Epithelial cell of esophagus (primary cell): Measurements from ENCODE around the gene IL13RA1.

Experiments
- DNase-seq: peaks from one replicate; pipeline ENCODE4 v3.0.0; 2010; ENCODE audit warnings: low read depth
- H3K4me3 ChIP-seq: 2 replicates; pipeline ENCODE4 v1.5.1; 2011; ENCODE audit warnings: mild to moderate bottlenecking, low read length, control low read depth
- TF ChIP-seq, protein P1 (sequence below): IDR thresholded peaks from 2 replicates; pipeline ENCODE4 v1.5.1; 2011; ENCODE audit warnings: low read depth, mild to moderate bottlenecking, low read length, control low read depth, inconsistent platforms; ENCODE audit not compliant: insufficient read depth; ENCODE audit errors: missing control alignments

IL13RA1 gene

DNA sequence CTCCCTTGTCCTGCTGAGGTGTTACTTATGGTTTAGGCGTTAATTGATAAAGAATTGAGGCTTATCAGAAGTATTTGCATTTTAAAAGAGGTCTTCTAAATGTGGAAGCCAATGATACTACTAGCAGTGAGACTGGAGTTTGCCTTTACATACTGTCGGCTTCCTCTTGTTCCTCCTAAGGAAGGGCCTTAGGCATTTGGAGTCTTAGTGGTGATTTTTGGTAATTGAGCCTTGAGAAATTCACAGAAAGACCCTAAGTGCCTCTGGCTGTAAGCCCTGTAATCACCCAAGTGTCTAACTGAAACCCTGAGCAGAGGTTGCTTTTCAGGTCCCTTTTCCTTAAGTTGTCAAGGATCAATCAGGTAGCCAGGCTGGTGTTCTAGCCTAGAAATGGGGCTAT, 14.8 kb downstream of the IL13RA1 start:
- no peak overlapping the region for H3K4me3 ChIP-seq
- TF ChIP-seq, protein P1, sequence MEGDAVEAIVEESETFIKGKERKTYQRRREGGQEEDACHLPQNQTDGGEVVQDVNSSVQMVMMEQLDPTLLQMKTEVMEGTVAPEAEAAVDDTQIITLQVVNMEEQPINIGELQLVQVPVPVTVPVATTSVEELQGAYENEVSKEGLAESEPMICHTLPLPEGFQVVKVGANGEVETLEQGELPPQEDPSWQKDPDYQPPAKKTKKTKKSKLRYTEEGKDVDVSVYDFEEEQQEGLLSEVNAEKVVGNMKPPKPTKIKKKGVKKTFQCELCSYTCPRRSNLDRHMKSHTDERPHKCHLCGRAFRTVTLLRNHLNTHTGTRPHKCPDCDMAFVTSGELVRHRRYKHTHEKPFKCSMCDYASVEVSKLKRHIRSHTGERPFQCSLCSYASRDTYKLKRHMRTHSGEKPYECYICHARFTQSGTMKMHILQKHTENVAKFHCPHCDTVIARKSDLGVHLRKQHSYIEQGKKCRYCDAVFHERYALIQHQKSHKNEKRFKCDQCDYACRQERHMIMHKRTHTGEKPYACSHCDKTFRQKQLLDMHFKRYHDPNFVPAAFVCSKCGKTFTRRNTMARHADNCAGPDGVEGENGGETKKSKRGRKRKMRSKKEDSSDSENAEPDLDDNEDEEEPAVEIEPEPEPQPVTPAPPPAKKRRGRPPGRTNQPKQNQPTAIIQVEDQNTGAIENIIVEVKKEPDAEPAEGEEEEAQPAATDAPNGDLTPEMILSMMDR, result no peak
- DNase-seq, result no peak

DNA sequence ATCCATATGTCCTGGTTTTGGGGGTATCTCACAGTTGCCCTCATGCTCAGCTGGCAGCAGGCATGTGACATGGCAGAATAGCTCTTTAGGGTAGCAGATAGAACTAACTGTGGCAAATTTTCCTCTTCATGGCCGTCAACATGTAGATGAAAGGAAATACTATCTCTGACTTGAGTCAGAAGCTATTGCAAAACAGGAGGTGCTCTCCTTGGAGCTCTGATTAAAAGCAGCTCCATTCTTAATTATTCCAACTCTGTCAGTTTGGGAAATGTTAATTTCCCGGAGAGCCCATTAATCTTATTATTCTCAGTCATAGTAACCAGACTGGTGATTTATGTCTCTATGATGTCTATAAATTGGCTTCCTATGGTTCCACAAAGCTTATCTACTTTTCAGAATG, 18.2 kb downstream of the IL13RA1 start:
- no peak overlapping the region for H3K4me3 ChIP-seq
- DNase-seq, result peak; percentile 42
- TF ChIP-seq, protein P1, result no peak

DNA sequence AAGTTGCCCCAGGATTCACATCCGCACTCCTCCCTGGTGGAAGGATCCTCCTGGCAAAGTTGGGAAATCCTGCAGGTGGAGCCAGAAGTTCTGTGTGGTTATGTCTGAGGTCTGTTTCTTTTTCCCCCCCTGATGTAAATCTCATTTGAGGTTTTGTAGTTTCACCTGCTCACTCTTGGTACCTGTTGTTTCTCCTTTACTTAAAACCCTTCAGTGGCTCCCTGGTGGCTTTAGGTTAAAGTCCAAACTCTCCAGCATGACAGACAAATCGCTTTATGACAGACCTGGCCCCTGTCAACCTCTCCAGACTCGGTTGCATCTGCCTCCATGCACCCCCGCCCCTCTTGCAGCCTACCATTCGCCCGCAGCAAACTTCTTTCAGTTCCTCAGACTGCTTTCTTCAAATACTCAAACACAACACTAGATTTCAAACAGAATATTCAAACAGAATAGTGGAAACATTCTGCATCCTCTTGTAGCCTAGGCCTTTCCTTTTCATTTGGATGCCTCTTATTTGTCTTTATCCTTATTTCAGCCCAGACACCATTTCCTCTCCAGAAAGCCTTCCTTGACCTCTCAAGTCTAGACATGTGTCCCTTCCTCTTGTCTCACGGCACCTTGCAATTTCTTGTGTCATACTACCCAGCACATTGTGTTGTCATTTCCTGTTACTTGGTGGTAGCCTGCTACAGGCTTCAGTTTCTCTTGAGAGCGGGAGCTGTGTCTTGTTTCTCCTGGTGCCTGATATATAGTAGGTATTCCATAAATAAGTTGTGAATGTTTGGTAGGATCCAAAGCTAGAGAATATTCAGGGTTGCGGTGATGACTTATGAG, 24.8 kb downstream of the IL13RA1 start:
- TF ChIP-seq, protein P1, result no peak
- DNase-seq, result peak; percentile 70
- H3K4me3 ChIP-seq, result no peak overlapping the region

DNA sequence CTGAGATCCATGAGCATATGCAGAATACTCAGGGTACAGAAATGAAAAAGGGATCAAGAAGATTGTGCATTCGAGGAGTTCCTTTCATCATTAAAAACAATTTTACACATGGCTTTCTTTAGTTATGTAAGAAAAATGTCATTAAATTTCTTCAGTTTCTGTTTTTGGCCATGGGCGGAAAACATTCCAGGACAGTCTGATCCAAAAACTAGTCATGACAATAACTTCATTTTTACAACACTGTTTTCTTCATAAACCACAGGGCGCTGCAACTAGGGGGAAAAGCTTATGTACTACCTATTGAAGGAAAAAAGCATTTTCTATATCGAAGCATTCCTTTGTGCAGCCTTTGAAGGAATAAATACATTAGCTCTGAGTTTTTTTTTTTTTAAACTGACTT, 28.2 kb downstream of the IL13RA1 start:
- H3K4me3 ChIP-seq, result no peak overlapping the region
- TF ChIP-seq, protein P1, result no peak
- DNase-seq, result no peak

DNA sequence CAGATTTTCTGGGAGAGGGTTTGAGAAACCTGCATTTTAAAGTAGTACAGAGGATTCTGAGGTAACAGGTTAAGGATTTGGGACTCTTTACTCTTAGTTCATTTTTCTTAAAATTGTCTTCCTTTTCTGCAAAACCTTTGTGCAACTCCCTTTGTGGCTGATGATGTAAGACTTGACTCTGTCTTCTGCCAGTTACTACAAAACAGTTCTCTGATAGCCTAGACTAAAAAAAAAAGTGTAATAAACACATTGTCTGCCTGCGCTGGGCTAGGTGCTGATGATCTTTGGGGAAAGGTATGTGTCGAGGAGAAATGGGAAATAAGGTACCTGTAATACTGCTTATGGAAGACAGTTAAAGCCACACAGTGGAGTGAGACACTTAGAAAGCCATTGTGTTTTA, 28.7 kb downstream of the IL13RA1 start:
- peak; percentile 62 for DNase-seq
- H3K4me3 ChIP-seq, result no peak overlapping the region
- TF ChIP-seq, protein P1, result no peak

DNA sequence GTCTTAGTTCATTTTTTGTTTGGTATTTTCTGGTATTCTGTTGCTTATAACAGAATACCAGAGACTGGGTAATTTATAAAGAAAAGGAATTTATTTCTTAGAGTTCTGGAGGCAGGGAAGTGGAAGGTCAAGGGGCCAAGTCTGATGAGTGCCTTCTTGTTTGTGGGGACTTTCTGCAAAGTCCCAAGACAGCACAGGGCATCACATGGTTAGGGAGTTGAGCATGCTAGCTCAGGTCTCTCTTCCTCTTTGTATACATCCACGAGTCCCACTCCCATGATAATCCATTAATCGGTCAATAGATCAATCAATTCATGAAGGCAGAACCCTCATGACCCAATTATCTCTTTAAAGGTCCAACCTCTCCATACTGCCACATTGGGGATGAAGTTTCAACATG, 31.1 kb downstream of the IL13RA1 start:
- TF ChIP-seq, protein P1, result no peak
- no peak overlapping the region for H3K4me3 ChIP-seq
- no peak for DNase-seq

DNA sequence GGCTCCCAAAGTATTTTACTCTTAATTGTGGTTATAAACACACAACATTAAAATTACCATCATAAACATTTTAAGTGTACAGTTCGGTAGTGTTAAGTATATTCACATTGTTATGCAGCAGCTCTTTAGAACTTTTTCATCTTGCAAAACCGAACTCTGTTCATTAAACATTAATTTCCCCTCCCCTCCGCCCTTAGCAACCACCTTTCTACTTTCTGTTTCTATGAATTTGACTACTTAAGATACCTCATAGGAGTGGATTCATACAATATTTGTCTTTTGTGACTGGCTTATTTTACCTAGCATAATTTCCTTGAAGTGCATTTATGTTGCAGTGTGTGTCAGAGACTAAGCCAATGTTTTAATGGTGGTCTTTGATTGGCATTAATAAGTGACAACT, 32.6 kb downstream of the IL13RA1 start:
- no peak for DNase-seq
- TF ChIP-seq, protein P1, result no peak

More for the DNA sequence above, 32.6 kb downstream of the IL13RA1 start:
- H3K4me3 ChIP-seq, result no peak overlapping the region
